Right renal cortex interstitium (tissue), 3 donors: Measurements from ENCODE around the gene TENT4B. TPM values are rescaled to one million over a fixed set of nuclear protein-coding genes. Genes with fewer than 3 reads are reported as not detected.
A peak's percentile ranks its signal among the peaks of the same experiment; 100 is the strongest.

ENCODE experiments used
- DNase-seq, 3 donors: peaks; one replicate each; pipeline ENCODE4 v3.0.0-alpha.2; 2013; ENCODE audit warnings: low read depth in 3 of 3, low spot score in 2 of 3
- polyA plus RNA-seq, 3 donors: library from polyadenylated mRNA; unstranded; fragments of 120-200 nt; gene quantifications; one replicate each; pipeline ENCODE4 v1.2.1, GENCODE V29; 2013; ENCODE audit not compliant: insufficient read length in 3 of 3

The TENT4B gene
- polyA plus RNA-seq, 3 donors: 15.8 to 17.9 (median 16.3) TPM

DNA sequence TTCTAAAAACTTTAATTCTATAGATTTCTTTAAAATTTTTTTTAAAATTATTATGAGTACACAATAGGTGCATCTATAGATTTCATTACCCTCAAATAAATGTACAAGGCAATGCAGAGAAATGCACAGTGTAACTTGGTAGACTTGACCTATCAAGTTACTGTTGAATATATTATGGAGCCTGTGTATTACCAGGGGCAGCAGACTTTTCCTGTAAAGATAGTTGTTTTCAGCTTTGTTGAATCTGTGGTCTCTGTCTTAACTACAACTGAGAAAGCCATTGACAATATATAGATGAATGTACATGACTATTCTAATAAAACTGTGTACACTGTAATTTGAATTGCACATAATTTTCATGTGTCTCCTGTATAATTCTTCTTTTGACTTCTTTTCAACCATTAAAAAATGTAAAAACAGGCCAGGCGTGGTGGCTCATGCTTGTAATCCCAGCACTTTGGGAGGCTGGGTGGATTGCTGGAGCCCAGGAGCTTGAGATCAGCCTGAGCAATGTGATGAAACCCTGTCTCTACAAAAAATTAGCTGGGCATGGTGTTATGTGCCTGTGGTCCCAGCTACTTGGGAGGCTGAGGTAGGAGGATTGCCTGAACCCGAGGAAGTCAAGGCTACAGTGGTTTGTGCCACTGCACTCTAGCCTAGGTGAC lies 39.4 kb downstream of the TENT4B start:
- DNase-seq: no peak

DNA sequence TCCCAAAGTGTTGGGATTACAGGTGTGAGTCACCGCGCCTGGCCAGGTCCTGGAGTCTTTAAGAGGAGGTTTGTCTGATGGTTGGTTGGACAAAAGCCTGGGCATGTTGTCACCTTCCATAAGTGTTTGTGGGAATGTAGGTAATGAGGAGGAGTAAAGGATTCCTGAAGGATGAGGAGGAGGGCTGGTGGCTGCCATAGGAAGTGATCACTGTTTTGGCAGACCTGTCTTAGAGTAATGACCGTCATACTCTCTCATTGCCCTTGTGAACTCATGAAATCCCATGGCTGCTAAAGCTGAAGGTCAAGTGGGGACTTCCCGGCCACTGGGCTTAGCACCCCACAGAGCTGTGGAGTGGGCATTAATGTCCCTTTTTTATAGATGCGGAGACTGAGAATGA lies 40.5 kb downstream of the TENT4B start:
- no peak for DNase-seq

DNA sequence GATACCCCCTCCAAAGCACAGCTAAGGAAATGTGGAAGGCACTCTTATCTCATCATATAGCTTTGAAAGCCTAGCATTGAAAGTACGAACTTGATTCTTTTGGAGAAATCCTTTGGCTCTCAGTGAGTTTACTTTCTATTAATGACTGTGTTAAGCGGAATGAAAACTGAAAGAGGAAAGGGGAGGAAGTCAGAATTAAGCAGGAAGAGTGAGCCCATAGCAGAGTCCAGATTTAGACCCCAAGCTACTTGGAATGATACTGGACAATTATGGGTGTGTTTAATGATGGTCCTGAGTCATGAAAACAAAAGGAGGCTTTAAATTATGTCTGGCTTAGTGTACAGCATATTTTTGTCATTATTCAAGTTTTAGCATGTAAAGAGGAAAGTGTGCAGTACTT lies 42.2 kb downstream of the TENT4B start:
- DNase-seq: no peak

DNA sequence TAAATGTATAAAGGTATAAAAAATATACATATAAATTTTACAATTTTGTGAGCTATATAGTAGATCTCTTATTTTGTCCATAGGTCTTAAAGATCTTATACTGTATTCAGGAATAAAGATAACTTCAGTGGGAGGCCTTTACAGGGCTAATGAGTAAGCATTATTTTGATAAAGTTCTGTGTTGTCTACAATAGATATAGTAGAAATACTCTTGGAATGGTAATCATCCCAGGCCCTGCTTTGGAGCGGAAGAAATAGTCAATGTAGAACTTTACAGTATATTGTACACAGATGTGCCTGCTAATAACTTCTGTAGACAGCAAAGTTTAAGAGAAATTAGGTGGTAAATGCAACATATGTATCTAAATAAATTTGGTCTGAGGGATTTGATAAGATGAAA lies 42.6 kb downstream of the TENT4B start:
- DNase-seq: no peak

DNA sequence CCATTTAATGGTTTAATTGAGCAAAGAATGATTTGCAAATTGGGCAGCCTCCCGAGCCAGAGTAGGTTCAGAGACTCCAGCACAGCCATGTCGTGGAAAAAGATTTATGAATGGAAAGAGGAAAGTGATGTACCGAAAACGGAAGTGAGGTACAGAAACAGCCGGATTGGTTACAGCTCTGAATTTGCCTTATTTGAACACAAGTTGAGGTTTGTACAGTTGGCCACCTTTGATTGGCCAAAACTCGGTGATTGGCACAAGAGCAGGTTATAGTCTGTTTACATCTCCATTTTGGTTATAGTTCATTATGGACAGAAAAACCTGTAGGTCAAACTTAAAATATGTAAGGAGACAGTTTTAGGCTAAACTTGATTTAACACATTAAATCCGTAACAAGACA lies 44.5 kb downstream of the TENT4B start:
- no peak for DNase-seq

DNA sequence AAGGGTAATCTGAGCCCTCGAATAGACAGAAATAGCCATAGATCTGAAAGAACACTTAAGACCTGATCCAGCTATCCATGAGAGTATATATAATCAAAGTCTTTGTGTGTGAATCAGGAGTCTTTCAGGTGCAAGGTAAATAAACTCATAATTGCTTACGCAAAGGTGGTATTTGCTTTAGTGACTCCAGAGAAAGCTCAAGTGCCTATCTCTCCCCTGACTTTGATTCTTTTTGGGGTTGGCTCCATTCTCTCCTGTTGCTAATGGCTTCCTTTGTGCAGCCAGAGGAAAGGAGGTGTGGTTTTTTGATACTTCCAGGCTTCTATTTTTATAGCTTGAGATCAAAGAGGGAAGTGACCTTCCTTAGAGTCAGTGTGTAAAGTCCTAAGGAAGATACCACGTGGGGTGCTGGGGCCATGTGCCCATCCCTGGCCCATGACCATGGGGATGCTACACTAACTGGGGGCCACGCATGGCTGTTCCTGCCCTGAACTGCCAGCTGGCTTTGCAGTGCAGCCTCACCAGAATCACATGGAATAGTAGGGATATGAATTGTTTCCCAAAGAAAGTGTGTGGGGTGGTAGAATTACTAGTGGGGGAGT lies 45.8 kb downstream of the TENT4B start:
- DNase-seq: no peak

DNA sequence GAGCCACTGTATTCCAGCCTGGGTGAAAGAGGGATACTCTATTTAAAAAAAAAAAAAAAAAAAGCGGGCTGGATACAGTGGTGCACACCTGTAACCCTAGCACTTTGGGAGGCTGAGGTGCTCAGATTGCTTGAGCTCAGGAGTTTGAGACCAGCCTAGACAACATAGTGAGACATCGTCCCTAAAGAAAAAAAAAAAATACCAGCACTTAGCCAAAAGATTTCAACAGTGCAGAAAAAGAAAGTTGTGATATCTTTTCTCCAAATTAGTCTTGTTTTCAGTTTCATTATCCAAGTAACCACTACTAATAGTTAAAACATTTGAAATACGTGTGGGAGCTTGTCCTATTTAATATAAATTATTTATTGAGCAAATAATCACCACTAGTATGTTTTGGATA lies 48.7 kb downstream of the TENT4B start:
- no peak for DNase-seq

DNA sequence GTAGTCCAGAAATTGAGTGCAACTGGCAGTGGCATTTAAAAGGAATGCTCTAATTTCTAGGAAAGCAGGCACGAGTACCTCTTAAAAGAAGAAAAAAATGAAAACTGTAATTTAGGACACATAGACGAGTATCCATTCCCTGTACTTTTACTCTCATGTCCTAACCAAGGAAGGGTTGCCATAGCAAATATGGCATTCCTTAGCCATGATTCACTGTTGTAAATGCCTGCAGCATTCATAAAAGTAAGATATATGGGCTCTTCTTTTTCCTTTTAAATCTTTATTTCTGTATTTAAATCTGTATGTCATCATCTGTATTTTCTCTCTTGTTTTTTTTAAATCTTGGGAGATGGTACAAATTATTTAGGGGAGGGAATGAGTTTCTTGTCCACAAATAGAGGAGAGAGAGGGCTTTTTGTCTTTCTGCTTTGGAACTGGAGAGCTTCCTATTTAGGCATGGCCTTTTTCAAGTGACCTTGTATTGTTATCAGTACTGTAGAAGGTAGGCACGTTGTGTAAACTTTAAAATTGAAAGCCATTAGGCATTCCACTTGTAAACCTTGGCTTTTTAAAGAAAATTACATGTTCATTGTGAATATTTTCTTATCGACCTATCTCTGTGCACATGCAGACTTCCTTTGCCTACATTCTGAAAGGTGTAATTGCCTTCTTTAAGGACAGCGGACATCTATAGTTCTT lies 50.0 kb downstream of the TENT4B start:
- DNase-seq: no peak

DNA sequence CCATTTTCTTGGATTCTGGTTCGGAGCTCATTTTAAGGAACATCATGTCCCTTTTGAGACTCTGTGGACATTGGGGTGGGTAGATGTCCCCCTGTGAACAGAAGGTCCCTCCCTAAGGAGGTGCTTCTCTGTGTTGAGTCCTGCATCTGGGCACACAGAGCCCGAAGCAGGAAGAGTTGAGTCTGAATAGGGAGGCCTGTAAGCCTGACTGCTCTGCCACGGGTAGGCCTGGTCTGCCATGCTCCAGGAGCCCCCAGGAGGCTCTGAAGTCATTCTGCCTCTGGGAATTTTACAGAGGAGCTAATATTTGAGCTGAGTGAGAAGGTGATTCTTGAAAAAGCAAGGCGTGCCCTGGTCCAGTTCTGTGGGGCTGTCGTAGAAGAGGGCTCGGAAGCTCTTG lies 50.6 kb downstream of the TENT4B start:
- DNase-seq: no peak

DNA sequence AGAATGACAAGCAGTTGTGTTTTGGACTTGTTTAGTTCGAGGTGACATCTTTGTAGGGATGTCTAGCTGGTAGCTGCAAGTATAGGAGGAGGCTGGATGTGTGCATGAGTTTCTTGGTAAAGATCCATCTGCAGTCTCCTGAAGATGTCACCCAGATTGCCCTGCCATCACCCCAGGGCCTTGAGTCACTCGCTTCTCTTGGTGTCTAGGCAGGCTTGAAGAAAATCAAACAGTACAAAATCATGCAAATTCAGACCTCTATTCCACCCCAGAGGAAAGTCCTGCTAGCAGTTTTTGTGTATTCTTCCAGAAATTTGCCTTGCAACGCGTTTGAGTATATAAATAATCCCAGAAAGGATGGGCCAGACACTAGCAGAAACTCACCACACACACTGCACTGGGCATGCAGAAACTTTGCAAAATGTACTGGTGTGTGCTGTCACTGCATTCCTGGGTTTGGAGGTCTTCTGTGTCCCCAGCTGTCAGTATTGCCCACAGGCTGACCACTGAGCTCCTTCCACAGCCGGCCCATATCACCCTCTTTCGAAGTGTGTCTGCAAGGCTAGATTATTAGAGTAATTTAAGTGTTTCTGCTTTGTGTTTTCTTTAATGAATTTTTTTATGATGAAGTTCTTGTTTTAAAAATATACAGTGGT lies 51.5 kb downstream of the TENT4B start:
- no peak for DNase-seq

DNA sequence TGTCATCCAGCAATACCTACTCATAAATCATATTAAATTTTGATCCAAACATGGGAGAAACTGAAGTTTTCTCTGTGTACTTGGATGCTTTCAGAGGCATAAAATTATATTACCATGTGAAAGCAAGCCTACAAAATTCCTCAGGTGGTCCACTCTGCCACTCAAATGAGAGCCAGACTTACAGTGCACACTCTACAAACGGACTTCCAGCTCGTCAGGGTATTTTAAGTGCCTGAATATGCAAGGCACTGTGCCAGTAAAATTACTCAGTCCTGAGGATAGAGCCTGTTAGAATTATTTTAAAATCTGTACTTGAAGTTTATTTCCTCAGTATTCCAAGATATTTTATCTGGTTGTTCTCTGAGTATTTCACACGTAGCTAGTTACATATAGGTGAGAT lies 54.5 kb downstream of the TENT4B start:
- no peak for DNase-seq

DNA sequence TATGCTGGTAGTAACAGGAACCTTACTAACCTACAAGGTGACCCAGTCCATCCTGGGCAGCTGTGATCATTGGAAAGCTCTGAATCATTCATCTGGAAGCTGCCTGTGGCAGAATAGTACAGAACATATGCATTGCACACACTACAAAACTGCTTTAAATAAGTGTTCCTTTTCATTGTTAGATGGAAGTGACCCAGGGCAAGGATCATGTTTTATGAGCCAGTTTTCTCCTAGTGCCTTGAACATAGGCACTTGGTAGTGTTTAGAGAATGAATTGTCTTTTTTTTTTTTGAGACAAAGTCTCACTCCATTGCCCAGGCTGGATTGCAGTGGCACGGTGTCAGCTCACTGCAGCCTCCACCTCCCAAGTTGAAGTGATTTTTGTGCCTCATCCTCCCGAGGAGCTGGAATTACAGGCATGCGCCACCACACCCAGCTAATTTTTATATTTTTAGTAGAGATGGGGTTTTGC lies 55.4 kb downstream of the TENT4B start:
- no peak for DNase-seq

DNA sequence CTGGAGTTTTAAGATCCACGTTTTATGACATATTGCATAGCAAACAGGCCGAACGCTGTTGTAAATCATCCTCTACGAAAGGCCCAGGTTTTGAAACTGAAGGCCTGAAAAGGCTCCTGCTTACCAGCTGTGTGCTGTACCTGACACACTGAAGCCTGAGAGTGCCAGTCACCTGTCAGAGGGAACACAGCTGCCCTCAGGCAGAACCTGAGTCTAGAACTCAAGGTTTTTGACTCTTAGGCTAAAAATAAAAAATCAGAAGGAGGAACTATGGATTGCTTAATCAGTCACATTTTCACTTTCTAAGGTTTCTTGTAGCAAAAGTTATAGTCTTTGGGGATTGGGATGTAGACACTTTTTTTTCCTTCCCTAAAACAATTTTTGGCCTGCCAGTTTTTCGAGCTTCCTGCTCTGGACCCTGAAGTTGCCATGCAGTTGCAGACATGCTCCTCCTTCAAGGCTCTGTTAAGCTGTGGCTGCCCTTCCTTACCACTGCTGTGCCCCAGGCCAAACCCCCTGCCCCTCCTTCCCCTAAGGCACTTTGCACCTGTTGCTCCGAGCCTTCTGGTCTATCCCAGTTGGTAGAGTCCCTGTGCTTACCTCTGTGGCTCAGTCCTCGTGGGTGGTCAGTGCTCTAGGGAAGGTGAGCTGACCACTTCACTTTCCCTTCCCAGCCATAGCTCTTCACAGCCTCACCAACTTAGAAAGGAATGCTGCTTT lies 56.6 kb downstream of the TENT4B start:
- no peak for DNase-seq

DNA sequence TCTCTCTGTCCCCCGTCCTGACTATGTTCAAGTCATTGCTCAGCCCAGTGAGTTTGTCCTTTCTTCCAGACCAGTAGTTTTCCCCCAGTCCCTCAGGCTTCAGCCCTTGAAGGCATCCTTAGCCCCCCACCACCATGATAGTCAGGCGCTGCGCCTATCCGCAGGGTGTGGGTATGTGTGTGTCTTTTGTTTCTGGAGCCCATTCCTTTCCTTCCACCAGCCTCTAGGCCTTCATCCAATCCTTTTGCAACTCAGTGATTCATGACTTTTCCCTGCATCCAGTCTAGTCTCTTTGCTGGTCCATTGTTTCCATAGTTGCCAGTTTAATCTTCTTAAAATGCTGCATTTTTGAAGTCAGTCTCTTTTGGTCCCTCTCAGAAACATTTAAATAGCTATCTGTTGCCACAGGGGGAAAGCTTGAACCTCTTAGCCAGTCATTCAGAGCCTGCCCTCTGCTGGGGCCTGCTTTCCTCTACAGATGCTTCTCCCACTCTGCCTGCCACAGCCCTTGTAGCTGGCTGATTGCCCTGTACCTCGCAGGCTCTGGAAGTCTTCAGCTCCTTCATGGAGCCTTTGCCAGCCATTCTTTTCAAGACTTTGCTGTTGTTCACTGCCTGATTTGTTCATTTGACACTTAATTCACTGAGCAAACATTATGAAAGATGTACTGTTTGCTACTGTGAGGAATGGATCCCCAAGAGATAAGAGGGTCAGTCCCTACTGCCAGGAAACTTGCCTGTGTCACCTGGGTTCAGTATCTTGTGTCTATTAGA lies 57.3 kb downstream of the TENT4B start:
- peak in 2 of 3 donors; percentile 57 to 62 for DNase-seq

DNA sequence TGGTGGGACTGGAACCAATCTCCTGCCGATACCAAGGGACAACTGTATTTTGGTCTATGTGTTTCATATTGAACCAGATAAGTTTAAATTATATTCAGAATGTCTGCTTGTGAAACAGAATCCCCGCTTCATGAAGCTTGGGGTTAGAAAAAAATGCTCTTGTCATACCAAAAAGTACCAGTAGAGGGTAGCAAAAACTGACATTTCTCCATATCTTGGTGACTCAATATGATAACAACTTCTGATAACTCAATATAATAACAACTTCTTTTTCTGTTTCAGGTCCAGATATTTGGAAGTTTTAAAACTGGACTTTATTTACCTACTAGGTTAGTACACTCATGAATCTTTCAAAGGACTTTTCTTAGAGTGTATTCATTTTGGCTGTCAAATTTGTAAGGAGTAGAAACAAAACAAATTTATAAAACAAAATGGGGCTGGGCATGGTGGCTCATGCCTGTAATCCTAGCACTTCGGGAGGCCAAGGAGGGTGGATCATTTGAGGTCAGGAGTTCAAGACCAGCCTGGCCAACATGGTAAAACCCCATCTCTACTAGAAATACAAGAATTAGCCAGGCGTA lies 60.9 kb downstream of the TENT4B start:
- peak; percentile 36 to 61 (median 56) for DNase-seq

DNA sequence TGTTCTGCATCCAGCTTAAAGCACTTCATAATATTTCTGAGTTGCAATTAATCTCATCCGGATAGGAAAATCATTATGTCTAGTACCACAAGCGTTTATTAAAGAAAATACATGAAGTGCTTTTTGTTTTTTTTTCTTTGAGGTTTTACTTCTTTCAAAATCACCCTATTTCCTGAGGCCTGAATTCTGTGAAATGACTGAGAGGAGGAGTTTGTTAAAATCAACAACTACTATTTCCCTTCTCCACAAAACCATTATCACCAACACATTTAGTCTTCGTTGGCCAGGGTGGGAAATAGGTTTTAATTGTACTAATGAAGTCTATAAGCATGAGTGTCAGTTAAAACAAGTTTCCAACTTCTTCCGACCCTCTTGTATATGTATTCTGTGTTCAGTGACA lies 62.6 kb downstream of the TENT4B start:
- no peak for DNase-seq

DNA sequence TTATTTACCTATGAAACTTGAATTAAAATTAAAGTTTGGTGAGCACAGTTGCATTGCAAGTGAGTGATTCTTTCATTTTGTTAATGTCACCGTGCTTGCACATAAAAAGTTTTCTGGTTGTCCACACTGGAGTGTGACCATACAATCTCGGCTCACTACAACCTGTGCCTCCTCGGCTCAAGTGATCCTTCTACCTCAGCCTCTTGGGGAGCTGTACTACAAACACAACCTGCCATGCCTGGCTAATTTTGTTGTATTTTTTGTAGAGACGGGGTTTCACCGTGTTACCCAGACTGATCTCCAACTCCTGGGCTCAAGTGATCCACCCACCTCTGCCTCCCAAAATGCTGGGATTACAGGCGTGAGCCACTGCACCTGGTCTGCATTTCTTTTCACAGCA lies 63.1 kb downstream of the TENT4B start:
- no peak for DNase-seq

DNA sequence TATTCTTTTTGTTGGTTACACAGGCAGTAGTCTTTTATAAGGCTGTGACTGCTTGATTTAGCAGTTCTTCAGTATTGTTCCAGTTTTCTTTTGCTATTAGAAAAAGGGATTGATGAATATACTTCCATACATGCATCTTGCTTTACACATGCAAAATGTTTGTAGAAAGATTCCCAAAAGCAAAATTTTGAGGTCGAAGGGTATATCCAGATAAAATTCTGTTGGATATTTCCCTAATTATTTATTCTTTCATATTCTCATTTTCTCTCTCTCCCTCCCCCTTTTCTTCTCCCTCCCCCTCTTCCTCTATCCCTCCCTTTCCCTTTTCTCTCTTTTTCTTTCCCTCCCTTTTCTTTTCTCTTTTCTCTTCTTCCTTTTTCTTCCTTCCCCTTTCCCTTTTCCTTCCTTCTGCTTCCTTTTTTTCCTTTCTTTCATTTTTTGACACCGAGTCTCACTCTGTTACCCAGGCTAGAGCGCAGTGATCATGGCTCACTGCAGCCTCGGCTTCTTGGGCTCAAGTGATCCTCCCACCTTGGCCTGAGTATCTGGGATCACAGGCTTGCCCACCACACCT lies 66.4 kb downstream of the TENT4B start:
- no peak for DNase-seq

DNA sequence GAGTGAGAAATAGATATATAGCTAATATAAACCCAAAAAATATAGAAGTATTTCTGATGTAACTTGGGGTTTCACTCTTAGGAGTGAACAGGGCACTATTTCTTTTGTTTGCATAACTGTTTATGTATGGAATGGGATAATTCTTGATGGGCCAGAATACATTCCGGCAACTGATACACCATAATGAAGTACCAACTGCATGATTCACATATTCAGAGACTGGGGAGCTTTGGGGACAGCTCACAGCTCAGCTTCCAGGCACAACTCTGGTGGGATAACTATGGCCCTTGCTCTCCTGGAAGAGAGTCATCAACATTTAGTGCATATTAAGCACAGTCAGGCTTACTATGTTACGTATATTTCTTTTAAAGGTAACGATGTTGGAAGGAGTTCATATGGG lies 71.2 kb downstream of the TENT4B start:
- no peak for DNase-seq
